ENCODE results near the gene LACTBL1.
"Not testable (repeated sequence)": the region's sequence is repeated elsewhere in the genome, so short reads cannot be mapped to it uniquely, and the experiment has no call there.

The LACTBL1 gene

DNA sequence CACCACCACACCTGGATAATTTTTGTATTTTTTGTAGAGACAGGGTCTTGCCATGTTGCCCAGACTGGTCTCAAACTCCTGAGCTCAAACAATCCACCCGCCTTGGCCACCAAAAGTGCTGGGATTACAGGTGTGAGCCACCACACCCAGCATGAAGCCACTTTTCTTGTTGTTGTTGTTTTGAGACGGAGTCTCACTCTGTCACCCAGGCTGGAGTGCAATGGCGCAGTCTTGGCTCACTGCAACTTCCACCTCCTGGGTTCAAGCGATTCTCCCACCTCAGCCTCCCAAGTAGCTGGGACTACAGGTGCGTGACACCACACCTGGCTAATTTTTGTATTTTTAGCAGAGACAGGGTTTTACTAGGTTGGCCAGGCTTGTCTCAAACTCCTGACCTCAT lies 27.5 kb downstream of the LACTBL1 start:
- not testable (repeated sequence) for FAIRE-seq; DNase-seq (ENCODE audit: low spot score)

DNA sequence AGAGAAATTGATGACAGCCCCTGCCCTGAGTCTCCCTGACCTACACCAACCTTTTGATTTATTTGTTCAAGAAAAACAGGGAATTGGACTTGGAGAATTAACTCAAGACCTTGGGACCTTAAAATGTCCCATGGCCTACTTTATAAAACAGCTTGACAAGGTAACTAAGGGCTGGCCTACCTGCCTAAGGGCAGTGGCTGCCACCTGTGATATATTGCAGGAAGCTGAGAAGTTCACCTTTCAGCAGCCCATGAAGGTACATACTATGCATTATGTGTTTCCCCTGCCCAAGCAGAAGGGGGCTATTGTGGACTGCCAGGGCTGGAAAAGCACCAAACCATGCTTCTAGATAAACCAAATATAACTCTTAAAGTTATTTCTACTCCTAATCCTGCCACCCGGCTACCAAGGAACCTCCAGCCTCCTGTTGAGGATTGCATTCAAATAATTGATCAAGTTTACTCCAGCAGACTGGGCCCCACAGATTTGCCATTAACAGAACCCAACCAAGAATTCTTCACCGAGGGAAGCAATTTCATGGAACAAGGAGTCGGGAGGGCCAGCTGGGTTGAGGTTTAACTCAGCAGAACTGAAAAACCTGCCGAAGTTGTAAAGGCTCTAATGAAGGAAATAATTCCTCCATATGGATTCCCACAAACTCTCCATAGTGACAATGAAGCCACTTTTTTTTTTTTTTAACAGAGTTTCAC lies 28.2 kb downstream of the LACTBL1 start:
- FAIRE-seq: no peak
- no peak for DNase-seq (ENCODE audit: low spot score)

DNA sequence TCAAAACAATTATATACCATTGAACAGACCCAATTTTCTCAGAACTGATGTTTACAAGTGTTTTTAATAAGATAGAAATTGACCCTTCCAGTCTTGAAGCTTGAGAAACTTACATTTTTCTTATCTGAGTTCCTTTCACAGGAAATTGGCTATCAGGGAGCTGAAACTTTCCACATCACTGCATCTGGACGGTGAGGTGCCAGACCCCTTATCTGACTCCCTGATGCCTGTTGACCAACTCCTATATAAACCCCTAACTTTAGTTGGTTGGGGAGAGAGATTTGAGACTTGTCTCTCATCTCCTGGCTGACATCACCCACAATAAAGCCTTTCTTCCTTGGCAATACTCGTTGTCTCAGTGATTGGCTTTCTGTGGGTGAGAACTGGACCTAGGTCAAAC lies 31.4 kb downstream of the LACTBL1 start:
- FAIRE-seq: no peak

DNA sequence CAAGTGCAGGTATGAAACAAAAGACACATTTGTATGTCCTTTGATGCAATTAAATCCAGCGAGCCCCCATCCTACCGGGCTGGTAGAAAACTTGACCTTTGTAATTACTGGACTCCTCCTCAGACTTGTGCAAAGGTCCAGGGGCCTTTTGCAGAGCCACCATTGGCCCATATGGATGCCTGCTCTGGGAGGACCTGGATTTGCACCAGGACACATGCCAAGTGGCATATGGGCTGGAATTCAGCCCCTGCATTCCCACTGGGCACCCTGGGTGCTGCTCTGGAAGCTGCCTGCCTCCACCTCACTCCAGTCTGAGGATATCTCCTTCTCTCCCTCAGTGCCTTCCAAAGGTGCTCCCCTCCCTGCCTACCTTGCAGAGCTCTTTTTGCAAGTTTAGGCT lies 36.0 kb downstream of the LACTBL1 start:
- DNase-seq (ENCODE audit: low spot score) (no peak), FAIRE-seq (no peak)

More for the DNA sequence above, 31.4 kb downstream of the LACTBL1 start:
- no peak for DNase-seq (ENCODE audit: low spot score)

DNA sequence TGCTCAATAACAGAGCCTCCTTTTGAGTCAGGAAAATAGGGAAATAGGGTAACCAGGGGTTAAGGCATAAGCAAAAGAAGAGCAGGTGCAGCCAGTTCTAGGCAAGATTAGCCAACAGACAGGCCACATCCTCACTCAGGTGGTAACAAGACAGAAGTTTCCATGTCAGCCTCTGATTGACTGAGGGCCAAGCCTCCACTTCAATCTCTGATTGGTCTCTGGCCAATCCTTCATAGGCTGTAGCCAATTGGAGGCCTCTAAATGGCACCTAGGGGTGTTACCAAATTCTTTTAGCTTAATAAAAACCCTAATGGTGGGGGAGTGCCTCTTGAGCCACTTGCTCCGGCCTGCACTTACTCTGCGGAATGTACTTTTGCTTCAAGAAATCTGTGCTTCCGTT lies 37.2 kb downstream of the LACTBL1 start:
- FAIRE-seq (no peak), DNase-seq (ENCODE audit: low spot score) (no peak)

DNA sequence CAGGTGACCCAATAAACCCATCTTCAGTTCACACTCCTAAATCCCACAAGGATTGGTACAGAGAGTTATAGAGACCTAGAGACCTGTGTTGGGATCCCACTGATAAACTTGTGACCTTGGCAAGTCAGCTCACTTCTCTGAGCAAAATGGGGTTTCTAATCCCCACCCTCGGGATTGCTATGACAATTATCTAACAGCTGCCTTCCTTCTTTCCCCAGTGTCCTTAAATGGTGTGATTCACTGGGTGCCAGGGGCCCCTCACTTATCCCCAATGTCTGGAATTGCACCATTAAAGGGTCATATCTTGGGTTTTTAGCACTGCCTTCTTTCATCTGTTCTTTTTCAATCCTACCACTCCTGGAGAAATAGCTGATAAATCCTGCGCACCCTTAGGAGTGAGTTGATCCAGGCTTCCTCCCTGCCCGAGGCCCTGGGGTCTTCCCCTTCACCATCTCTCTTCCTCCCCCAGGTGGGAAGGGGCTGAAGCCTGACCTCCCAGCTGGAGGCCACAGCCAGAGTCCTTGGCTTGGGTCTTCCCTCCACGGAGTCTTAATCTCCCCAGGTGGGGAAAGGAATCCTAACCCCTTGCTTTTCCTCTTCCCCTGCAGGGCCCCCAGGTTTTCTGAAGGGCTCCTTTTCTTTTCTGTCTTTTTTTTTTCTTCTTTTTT lies 39.7 kb downstream of the LACTBL1 start:
- DNase-seq (ENCODE audit: low spot score) (no peak), FAIRE-seq (no peak)

DNA sequence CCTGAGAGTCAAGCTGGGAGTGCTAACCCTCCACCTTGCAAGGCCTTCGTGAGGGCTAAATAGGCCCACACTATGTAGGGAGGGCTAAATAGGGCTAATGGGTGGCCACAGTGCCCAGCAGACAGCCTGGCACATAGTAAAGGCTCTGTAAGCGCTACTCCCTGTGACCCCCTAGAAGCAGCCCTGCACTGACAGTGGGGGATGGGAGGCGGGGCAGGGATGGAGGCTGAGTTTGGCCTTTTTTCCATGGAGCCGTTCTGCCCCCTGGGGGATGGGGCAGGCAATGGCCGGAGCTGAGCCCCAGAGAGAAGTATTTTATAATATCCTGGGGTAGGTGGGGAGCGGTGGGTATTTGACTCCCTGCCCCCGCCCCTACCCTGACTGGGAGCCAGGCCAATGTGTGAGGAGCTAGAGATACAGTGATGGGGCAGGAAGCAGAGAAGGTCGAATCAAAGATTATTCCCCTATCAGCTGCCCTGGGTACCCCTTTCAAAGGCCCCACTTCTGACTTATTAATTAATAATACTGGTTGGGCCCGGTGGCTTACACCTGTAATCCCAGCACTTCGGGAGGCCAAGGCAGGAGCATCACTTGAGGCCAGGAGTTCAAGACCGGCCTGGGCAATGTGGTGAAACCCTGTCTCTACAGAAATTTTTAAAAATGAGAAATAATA lies 42.3 kb downstream of the LACTBL1 start:
- DNase-seq (ENCODE audit: low spot score) (no peak), FAIRE-seq (no peak)

DNA sequence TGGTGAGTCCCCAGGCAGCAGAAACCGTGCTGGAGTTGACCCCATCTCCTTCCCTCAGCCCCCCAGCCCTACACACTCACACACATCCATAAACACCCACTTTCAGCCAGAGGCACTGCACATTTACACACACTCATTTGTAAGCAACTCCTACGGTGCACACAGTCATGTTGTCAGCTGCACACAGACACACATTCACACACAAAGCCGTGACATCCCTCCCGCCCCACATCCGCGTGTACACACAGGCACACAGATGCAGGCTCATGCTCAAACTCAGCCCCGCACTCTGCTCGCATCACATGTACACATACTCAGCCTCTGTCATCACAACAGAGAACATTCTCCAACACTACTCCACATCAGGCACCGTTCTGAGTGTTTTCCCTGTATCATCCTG lies 47.6 kb downstream of the LACTBL1 start:
- FAIRE-seq (no peak), DNase-seq (ENCODE audit: low spot score) (no peak)

DNA sequence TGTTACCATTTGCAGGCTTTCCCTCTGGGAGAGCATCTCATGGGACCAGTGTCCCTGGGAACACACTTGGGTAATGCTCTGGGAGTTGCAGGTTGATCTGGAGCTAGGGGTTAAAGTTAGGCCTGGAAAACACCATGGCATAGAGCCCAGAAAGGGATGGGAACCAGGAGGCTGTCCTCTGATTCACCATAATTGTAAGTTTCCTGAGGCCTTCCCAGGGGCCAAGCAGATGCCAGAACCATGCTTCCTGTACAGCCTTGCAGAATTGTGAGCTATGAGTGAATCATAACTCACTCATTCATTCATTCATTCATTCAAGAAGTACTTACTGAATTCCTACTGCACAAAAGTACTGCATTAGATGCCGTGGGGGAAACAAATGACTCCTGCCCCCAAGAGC lies 50.0 kb downstream of the LACTBL1 start:
- DNase-seq (ENCODE audit: low spot score): no peak
- FAIRE-seq: no peak

DNA sequence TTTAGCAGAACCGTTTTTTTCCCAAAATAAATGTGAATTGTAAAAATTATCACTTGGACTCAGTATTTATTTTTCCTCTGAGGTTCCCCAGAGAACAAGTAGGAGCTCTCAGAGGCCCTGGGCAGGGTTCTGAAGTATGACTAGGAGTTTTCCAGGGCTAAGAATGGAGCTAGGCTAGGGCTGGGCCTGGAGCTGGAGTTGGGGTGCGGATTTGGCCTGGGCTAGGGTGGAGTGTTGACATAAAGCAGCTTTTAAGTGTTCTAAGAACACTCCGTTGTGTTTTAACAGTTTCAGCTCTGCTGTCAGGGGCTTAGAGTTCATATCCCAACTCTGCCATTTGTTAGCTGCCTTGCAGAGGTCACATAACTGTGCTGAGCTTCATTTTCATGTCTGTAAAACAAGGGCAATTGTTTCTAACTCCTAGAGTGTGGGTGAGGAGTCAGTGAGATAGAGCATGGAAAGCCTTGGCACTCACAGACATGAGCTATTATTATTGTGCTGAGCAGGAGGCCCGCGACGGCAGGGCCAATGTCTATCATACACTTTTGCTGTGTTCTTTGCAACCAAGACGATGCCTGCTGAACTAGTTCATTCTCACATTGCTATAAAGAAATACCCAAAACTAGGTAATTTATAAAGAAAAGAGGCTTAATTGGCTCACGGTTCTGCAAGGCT lies 51.1 kb downstream of the LACTBL1 start:
- no peak for DNase-seq (ENCODE audit: low spot score)
- no peak for FAIRE-seq

DNA sequence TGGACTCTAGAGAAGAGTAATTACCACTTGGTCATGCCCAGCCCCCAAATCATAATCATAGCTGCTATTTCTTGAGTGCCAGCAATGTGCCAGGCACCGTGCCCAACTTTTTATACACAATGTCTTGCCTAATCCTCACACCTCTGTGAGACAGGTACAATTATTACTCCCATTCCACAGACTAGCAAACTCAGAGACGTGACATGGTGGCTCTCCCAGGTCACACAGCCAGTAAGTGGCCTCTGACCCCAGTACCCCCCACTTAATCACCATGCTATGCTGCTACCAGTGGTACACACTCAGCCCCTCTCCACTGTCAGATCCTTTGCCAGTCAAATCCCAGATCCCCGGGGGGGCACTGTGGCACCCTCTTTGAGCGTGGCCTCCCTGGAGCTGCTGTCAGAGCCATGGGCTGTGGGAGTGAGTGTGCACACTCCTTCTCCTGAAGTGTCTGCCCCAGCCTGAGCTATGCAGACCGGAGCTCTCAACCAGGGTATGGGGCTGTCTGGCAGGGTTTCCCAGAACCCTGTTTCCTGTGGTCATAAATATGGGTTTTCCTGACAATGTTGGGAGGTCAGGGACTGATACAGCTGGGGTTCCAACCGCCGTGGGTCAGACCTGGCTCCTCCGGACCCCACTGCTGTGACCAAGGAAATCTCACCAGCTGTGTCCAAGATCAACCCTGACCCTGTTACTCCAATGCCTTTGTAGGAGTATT lies 51.8 kb downstream of the LACTBL1 start:
- FAIRE-seq (no peak), DNase-seq (ENCODE audit: low spot score) (no peak)

DNA sequence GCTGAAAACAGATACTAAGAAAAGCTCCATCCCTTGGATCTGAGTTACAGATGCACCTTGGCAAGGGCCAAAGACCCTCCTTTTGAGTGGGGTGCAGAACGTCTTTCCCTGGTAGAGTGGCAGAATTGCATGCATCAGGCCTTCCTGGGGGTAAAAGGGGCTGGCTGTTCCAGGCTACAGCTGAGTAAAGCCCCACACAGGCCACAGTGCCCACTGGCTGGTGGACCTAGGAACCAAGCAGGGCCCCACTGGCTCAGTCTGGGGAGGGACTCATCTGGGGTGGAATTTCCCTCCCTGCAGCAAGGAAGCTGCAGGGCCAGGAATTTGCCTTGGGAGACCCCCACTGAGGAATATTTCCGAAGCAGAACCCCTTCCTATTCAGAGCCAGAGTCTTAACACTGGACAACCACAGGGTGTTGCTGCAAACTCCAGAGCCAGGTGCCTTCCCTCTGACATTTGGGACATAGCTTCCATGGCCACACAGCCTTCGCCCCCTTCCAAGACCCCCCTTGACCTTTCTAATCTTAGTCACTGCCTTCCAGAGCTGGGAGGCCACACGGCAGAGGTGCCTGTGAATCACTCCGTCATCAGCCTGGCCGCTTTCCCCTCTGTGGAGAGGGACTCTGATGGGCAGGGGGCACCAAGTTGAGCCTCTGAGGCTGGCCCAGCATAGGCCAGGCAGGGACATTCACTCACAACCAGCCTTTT lies 52.5 kb downstream of the LACTBL1 start:
- DNase-seq (ENCODE audit: low spot score): peak; percentile 13
- no peak for FAIRE-seq

DNA sequence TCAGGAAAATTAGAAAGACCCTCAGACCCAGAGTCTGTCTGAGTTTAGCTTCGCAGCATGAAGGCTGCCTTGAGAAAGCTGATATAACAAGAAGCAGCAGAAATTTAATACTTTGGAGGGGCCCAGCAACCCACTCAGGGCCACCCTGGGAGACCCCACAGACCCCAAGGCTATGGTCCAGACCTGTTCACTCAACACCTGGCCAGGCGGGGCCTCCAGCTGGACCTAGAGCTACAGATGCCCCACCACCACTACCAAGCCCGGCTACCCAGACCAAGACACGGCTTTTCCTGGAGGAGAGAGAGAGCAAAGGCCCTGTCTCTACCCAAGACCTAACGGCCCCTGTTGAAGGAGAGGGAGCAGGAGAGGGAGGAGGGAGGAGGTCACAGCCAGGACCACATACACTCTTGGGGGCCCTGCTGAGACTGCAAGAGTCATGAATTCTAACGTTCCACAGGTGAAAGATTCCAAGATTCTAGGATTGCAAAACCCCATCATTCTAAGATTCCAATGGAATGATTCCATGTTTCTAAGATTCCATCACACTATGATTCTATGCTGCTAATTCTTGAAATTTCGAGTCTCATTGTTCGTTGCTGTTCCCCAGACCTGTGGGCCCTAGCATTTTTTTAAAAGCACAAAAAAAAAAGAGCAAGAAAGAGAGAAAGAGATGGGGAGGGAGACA lies 53.2 kb downstream of the LACTBL1 start:
- FAIRE-seq: no peak
- peak; percentile 45 for DNase-seq (ENCODE audit: low spot score)

DNA sequence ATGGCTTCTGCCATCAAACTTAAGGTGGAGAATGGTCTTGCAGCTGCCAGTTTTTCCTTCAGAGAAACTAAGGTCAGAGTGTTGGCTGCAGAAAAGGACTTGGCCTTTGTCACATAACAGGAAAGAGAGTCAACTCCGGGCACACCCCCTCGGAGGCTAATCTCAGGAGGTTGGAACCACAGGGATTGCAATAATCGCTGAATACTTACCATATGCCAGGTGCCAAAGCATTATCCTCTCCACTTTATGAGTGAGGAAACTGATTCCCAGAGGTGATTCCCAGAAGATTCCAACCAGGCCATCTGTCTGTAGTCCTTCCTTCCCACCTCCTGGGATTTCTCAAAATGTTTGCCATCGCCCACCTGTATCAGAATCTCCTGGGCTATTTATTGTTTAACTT lies 54.0 kb downstream of the LACTBL1 start:
- DNase-seq (ENCODE audit: low spot score) (no peak), FAIRE-seq (no peak)

DNA sequence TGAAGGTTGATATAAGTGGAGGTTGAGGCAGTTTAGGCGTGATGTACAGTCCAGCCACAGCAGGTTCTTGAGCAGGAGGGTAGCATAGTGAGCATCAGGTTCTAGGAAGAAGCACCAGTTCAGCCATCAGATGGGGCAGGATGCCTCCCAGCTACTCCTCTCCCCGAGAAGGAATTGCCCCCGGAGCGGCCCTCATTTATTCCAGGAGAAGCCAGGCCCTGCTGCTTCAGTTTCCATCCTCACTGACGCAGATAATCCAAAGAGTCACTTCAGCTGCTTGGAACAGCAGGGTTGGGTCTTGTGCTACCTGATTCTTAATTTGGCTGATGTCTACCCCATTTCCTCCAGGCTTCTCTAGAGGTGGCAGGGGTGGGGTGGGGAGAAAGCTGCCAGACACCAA lies 54.7 kb downstream of the LACTBL1 start:
- no peak for FAIRE-seq

DNA sequence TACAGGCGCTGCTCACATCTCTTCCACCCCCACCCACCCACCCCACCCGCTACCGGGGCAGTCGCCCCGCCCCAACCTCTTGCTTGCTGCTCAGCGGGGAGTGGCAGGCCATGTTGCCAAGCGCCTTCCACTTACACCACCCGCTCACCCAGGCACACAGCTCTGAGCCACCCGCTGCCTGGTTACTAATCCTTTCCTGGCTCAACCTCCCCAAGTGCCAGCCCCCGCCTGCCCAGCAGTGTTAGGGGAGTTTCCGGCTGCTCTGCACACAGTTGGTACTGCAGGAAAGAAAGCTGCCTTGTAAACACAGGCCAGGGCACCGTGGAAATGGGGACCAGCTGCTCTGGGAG lies 56.2 kb downstream of the LACTBL1 start:
- FAIRE-seq (no peak), DNase-seq (ENCODE audit: low spot score) (peak; percentile 55)

More for the DNA sequence above, 54.7 kb downstream of the LACTBL1 start:
- DNase-seq (ENCODE audit: low spot score): no peak

DNA sequence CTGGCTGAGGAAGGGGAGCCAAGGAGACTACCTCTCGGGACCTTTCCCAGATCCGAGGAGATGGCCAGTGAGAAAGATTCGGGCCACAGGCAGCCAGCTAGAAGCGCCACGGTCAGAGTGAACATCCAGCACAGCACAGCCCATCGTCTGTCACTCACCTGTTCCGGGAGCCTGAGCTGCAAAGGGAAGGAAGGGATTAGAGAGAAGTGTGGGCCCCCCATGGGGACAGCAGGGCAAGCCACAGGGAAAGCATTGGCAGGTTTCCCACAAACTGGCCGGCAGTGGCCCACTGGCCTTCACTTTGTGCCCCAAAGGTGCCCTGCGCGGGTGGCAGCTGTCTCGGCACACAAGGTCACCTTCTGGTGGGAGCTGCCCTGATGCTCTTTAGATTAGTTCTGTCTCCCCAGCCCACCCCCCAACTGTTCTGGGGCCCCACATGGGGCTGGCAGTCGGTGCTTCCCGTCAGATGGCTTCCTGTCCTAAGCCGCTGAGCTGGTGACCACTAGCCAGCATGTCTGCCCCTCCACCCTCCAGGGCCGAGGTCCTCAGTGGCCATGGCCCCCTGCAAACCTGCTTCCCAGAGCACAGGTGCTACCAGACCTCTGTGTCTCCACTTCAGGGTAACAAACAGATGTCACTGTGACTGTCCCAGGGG lies 56.7 kb downstream of the LACTBL1 start:
- FAIRE-seq (no peak), DNase-seq (ENCODE audit: low spot score) (no peak)

DNA sequence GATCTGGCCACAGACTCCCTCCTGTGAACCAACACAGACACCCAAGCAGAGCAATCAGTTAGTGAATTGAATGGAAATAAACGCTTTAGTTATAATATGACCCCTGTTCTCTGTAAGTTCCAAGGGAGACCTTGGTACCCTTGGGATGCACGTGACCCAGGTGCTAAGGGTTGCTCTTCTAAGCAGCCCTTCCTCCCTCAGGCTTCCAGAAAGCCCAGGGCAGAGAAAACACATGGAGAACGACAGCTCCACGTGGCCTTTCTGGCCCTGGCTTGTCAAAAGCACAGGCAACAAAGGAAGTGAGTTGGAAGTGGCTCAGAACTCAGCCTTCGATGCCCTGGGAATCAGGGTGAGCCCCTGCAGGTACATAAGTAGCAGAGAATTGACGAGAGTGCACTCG lies 57.4 kb downstream of the LACTBL1 start:
- no peak for FAIRE-seq
- no peak for DNase-seq (ENCODE audit: low spot score)

DNA sequence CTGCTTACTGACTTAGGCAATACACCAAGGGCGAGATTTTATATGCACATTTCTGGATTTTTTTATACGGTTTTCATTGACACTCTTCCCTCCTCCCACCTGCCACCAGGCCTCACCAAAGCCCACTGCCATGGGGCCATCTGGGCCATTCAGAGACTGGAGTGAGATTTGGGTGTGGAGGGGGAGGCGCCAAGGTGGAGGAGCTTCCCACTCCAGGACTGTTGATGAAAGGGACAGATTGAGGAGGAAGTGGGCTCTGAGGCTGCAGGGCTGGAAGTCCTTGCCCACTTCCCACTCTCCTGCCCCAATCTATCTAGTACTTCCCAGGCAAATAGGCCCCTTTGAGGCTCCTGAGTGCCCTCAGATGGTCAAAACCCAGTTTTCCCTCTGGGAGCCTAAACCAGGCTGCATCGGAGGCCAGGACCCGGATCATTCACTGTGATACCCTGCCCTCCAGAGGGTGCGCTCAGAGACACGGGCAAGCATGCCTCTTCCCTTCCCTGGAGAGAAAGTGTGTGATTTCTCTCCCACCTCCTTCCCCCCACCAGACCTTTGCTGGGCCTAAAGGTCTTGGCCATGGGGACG lies 57.9 kb downstream of the LACTBL1 start:
- DNase-seq (ENCODE audit: low spot score) (no peak), FAIRE-seq (no peak)

Measured in RCC 7860 (cell line).